NCI-H187 treated with DMSO at 0.1 percent for 48 hours (cell line): Measurements from ENCODE around the gene MYLK4.

Experiments used
- DNase-seq: peaks from one replicate; lab custom pipeline; 2025; lab: John Stamatoyannopoulos, UW

MYLK4 gene

DNA sequence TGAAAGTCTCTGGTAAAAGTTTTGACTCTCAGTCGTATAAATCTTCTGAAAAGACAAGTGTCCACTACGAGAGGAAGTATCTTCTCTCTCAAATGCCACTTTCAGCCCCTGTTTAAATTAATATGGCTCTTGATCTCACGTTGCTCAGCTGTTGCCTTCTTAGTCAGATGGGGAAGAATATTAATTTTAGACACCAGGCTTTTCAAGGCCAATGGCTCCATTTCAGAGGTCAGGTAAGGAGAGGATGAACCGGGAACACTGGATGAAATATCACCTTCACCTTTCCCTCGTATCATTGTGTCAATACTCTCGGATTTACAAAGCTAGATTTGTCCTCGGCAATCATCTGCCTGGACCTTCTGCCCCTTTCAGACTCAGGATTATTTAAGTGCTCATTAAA, at the start of gene MYLK4:
TSS of gene MYLK4 (minus strand) at position 91 of the 400 bp plus-strand sequence. CDS start 1,628 bp downstream, outside the sequence.
- no peak for DNase-seq

DNA sequence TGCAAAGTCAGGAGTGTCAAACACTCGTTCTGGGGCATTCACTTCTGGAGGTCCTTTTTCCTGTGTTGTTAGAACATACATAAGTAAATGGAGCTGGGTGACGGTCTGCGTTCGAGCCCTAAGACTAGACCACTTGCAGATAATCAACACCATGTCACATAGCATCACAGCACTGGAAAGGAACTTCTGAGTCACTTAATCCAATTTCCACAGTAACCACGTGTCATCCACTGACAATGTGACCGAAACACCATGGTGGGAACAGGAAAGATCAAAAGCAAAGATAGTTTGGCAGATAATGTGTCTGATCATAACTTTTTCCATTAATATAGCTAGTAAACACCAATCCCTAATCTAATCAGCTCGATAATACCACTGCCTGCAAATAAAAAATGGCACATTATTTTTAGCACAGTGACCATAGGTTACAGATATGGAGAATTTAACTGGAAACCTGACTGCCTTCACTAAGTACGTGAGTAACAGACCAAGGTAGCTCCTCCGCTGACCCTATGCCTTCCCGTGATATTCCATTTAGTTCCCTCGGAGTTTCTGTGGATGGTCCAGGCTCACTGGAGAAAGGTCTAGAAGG, 49.3 kb upstream of the MYLK4 start:
- no peak for DNase-seq

DNA sequence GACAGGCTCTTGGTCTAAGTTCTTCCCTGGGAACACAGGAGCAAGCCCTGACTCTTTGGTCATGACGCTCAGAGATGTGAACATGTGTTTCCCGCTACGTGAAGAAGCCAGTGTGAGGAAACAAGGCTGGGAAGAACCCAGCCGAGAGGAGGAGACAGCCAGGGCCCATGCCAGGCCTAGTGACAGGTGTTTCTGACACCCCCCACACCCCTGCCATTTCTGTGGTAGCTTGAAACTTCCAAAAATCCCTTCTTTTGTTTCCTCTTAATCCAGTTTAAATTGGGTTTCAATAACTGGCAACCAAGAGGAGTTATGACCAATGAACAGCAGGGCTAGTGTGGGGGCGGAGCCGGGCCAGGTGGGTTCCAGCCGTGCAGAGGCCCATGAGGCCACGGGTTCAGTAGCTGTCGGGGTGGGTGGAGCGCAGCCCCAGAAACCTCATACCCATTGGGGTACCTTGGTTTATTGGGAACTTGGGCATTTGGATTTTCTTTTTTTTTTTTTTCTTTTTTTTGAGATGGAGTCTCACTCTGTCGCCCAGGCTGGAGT, 47.9 kb upstream of the MYLK4 start:
- no peak for DNase-seq

DNA sequence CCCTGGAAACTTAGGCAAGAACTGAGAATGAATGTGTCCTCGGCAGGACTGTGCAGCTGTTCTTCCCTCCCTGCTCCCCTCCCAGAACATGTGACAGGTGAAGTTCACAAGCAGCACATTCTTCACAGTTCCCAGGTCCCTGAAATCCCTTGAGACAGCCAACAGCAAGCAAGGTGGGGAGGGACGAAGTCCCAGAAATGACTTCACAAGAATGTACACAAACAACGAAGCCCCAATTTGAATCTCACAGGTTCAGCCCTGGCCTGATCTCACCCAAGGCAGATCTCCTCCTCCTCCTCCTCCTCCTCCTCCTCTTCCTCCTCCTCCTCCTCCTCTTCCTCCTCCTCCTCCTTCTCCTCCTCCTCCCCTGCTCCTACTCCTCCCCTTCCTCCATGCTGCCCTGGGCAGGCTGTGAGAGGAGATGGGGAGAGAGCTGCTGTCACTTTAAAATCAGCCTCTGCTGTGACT, 46.9 kb upstream of the MYLK4 start:
- DNase-seq = no peak

DNA sequence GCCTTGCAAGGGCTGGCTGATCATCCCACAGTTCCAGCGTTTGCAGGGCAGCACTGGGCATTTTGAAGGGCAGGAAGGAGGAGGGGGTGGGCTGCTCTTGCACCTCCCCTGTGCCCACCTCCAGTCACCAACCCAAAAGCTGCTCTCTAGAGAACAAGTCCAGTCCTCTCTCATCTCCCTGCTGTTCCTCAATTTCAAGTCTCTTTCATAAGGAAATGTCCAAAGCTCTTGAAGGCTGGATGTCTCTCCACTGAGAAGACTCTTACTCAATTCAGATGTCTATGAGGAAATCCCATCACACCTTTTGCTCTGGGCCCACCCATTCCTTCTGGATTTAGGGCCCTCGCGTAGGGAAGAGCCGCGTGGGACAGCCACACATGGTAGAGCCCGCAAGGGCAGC, 46.1 kb upstream of the MYLK4 start:
- no peak for DNase-seq

DNA sequence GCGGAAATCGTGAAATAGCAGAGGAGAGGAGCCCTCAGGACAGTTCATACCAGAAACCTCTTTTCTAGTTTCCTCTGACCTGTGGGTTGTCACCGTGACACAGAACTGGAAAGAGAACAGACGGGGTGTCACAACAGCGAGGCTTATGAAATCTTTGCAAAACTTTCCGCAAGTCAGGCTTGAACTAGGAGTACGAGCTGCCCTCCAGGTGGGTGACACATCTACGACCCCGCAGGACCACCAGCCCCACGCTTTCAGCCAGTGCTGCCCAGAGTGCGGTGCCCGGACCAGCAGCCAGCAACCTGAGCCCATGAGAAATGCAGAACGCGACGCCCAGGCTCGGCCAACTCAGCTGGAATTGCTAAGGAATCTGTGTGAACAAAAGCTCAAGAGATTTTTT, 45.2 kb upstream of the MYLK4 start:
- DNase-seq = no peak

DNA sequence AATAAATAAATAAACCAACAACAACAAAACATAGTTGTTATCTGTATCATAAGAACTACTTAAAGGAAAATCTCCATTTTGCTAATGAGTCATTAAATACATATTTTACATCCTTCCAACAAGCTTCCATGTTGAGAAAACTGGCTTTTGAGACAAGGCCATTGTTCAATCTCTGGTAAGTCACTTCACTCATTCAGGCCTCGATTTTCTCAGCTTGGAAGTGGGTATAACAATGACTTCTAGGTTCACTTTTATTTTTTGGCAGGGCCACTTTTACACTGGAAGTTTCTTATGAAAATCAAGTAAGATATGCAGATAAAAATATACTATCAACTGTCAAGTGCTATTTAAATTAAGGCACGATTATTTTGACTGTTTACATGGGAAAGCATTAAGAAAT, 44.4 kb upstream of the MYLK4 start:
- DNase-seq = no peak

DNA sequence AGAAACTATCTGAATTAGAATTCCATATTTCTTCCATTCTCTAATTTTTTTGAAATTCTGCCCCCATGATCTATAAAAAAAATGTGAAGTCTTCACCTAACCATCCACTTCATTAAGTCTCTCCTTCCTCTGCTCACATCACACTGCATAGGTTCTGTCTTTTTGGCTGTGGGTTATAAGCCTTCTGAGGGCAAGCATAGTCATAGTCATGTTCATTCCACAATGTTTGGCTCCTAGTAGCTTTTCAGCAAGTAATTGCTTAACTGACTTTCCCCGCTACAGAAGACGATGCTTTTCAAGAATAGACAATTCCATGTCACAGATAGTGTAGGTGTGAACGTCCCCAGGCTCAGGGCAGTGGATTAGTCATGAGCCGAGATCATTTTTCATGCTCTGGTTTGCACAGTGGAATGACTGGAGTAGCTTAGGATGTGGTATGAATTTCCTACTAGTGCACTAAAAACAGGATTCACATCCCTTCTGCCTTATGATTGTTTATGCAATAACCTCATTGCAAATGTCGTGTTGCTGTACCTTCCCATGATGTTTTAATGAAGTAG, 43.5 kb upstream of the MYLK4 start:
- no peak for DNase-seq

DNA sequence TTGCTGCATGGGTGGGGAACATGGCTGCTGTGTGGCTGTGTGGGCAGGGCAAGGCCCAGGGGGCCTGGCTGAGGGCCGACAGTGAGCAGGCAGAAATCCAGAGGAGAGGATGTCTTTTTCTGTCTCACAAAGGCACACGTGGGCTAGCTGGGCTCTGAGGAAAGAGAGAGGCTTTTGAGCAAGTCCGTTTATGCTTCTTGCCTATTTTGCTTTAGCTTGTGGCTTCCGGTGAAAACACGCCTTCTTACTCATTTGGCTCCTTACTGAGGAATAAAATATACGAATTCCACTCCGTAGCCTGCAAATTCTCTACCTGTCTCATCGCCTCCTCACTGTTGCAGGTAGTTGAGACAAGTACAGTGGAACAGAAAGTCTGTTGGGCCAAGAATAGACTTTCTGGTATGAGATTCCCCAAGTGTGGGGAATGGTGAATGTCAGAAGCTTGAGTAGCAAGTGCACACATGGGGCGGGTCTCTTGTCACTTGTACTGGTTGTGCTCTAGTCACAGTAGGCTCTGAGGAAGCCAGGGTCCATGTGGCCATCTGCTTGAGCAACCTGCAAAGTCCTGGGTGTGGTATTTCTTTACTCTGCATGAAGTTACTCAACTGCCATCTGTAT, 42.9 kb upstream of the MYLK4 start:
- DNase-seq = no peak

DNA sequence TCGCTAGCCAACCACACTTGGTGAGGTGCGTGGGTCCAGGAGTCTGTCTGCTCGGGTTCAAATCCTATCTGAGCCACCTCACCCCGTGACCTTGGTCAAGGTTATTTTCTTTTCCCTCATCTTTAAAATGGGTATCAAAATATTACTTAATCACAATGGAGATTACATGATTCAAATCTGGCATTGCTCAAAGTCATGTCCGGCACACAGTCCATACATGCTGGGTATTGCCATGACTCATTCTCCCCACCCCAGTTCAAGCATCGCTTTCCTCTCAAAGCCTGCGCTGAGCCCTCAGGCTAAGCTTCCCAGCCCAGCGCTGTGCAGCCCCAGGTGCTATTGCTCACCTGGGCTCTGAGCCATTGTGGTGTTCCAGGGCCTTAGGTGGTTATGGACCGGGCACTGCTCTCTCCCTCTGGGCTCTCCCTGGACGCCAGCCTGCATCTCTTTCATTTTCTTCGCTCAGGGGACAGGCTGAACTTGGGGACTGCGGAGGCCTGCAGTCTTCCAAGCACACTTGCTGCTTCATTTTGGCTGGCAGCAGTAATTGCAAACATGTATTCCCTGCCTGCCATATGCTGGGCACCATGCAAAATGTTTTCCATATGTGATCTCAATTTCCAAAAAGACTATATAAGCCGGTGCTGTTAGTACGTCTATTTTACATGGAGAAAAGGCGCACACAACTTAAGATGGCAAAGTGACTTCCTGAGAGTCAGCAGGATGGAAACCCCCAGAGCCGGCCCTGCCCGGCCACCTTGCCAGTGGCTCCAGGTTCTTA, 41.8 kb upstream of the MYLK4 start:
- no peak for DNase-seq

DNA sequence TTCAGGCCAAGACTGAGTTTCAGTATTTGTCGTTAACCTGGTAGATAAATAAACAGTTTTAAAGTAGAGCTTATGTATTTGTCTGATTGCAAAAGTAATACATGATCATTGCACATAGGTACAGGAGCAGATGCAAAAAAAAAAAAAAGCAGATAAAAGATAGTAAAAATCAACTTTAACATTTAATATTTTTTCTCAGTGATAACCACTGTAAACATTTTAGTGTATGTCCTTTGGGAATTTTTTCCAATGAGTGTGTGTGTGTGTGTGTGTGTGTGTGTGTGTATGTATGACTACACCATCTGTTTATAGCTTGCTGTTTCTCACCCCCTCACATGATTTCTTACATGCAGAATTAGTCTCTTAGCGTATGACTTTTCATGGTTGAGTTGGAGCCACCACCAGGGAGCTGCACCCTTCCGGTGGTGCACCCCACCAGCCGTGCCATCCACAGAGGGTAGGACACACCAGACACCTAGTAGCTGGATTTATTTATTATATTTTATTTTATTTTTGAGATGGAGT, 40.8 kb upstream of the MYLK4 start:
- DNase-seq = no peak

DNA sequence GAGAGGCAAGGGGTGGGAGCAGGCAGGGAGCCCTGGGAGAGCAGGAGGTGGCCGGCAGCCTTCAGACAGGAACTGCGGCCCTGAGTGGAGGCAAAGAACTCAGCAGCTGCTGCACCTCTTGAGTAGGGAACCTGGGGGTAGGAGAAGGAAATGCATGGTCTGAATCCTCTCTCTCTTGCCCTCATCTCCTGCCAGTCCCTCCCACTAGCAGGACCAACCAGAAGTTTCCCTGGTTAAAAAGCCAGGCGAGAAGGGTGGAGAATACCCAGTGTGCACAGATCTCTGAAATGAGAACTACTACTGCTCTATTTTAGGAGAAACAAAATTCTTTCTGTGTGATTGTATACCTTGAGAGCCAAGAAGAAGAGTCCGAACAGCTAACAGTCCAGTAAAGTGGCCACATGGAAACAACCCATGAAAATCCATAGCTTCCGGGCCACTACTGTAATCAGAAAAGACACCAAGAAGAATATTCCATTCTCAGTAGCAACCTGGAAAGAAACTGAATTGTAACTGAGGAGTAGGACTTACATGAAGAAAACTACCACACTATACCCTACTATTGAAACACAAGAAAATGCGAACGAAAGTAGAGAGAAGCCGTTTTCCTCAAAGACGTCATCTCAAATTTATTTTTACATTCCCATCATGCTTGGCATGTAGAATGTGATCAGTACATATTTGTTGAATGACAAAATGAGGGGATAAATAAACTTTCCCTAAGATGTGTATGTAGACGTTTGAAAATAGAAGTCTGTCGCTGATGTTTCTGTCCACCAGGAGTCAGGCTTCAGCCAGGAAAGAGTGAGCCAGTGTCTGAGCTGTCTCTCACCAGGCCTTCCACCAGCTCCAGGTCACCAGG, 40.1 kb upstream of the MYLK4 start:
- DNase-seq = no peak

DNA sequence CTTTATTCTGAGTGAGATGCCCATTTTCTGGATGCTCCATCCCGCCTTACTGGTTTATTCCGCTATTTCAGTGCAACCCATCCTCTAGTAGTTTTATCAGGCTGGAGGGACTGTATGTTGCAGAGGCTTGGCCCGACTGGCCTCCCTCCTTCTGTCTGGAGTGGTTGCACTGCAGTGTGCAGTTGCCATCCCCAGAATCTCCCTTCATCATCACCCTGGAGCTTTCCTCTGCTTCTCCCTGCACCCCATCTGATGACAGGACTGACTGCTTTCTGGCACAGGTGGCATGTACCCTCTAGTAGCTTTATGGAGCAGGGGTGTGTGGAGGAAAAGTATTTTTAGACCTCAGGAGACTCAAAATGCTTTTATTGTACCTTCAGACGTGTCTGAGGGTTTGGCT, 35.5 kb upstream of the MYLK4 start:
- no peak for DNase-seq

DNA sequence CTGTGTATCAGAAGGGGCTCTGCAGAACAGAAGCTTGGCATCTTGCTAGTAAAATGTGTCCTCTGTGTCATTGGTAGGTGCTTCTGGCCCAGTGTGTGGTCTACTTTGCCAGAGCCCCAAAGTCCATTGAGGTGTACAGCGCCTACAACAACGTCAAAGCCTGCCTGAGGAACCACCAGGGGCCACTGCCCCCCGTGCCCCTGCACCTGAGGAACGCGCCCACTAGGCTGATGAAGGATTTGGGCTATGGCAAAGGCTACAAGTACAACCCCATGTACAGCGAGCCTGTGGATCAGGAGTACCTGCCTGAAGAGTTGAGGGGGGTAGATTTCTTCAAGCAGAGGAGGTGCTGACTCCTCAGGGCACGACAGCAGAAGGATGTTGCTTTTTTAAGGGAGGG, 34.2 kb upstream of the MYLK4 start:
- no peak for DNase-seq

DNA sequence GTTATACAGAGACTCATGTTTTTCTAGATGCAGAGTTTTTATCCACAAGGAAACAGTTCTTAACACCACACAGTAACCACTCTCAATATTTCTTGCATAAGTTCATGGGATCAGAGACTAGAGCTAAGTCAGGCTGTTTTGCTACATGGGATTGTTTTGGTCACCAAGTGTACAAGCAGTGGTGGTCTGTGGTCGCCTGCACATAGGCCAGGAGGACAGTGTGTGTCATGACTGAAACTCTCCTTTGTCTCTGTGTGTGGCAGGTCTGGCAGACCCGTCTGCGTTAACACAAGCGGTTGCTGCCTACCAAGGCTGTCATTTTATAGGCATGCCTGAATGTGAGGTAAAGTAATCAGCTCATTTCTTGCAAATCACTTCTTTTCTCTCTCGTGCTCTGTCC, 33.3 kb upstream of the MYLK4 start:
- DNase-seq = no peak

DNA sequence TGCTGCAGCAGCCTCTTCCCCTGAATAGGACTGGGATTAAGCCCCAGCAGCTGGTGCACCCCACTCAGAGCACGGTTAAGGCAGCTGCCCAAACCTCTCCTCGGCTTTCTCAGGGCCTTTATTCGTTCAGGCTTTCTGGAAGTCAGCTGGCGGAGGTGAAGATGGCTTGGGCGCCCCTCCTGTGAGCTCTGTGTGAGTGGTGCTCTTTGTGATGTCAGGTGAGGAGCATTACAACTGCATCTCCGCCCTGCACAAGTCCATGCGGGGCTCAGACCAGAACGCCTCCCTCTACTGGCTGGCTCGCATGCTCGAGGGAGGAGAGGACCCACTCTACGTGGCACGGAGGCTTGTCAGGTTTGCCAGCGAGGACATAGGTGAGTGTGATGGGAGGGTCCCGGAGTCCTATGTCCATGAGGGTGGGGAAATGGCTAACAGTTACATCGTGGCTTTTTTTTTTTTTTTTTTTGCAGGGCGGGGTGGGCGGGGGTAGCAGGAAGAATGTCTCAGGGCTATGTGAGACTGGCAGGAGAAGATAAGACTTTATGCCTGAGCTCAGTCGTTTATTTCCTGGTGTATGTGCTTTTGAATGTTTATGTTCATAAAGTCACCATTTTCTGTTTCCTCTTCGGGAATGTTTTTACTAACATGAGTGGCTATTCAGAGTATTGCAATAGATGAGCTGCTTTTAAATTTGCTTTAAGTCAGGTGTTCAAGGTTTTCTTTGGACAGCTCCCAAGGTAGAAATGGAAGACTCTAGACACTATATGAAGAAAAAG, 32.7 kb upstream of the MYLK4 start:
- no peak for DNase-seq

DNA sequence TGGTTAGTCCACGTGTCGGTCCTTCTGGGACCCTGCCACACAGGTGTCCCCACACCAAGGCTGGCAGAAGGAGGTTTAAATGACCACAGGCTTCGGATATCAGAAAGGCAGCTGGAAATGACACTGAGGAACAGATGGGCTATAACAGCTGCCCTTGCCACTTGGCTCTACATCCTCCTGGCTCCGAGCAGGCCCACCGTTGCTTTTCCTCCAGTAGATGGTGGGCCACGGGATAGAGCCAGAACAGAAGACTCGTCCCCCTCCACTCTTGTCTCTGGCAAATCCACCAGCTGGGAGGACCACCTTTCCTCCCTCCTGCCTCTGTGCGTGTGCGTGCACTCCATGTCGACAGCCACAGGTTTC, 32.1 kb upstream of the MYLK4 start:
- DNase-seq = no peak

DNA sequence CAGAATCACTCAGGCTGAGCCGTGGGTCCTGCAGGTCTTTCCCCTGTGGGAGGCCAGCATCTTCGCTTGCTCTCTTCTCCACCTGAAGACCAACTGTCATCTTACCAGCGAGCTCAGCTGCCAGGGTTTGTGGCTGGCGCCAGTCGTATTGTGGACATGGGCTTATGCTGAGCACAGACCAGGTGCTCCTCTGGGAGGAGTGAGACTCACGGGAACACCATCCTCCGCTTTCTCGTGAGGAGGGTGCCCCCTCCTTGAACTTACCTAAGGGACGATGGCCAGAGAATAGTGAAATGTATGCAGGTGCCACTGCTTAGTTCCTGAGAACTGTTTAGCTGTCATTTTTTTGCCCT, 31.6 kb upstream of the MYLK4 start:
- DNase-seq = no peak

DNA sequence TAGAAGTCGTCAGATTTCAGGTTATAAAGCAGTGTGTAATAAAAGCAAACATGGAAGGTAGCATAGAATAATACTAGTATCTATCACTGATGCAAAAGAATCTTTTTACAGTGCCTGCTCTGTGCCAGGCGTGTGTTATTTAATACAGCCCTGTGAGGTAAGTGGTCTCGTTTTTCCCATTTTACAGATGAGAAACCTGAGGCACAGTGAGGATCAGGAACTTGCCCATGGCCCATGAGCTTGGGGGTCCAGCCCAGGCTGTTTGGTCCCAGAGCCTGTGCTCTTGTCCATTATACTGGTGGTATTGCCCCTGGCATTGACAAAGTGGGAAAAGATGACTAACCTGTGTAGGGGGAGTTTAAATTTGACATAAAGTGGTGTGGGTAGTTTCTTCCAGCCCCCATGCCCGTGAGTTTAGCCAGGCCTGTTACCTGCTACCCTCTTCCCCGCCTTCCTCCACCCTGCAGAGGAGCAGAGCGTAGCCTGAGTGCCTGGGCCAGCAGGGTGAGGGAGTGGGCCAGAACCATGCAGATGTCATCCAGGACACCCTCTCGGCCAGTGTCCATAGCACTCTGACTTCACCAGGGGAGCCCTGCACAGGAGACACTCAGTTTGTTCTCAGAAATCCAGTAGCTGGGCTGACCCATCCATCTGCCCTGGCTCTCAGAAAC, 31.1 kb upstream of the MYLK4 start:
- DNase-seq = no peak

DNA sequence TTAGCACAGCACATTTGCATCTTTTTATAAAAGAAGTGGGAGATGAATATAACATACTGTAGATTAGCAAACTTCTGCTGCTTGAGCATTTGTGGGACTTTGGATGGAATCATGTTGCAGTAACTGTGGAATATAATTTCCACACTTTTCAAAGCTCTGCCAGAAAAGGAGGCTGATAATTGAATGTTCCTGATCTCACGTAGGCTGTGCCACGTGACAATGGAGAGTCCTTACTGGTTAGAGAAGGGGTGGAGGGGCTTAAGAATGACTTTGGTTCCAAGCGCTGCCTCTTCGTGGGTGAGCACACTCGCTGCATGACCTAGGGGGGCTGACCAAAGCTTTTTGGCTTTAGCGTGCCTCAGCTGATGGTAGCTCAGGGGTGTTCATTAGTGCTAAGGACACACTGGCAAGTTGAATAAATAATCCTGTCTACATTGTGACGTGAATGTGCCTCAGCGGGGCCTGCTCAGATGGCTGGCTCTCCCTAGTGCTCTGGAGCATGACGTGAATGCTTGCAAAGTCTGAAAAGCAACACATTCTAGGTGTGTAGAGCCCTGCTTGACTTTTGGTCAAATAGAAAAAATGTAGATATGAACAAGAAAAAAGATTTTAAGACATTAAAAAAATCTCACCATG, 29.5 kb upstream of the MYLK4 start:
- no peak for DNase-seq
